ENCODE results near the gene KAT2B. TPM values are rescaled to one million over a fixed set of nuclear protein-coding genes. Genes with fewer than 3 reads are reported as not detected.

Gene KAT2B
- total and polyA plus RNA-seq, 2 of the 13 experiments (the other 11 are each of a cell fraction or from before 2014, with no cell fraction given): 0.97 to 1.7 TPM

DNA sequence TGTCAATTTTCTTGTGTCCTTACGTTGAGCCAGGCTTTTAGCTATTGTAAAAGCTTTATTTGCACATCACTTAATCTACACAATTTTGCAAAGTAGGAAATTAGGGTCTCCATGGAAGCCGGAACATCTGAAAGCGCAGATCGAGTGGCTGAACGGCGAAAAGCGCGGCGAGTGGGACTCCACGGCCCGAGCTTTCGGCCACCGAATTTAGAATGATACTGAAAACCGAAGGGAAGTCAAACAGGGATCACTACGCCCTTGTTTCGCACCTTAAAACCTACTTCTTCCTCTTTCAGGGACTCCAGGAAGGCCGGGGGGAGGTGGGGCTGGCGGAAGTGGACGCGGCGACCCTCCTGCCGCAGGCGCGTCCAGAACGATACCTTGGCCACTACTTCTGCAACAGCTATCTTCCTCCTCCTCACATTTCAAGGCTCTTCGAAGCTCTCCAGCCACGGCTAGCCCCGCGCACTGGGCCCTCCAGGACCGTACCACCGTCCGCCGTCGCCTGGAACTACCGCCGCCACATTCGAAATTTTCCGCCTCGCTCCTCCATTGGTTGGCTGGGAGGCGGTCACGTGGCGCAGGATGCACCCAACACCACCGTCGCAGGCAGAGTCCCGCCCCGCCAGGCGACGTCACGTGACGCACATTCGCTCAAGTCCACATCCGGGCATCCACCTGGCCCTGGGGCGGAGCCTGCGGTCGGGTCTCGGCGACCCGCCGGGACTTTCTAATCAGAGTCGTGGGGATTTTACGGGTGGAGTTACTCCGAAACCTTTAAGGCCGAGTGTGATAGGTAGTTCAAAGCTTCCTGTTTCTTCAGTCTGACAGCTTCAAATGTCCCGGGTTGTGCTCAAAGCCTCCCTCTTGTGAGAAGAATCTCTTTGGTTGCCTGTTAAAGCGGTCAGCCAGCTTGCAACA is 145.7 kb downstream of the KAT2B start, which contains the start of gene SGO1 (continued):
- TF ChIP-seq, protein P1, sequence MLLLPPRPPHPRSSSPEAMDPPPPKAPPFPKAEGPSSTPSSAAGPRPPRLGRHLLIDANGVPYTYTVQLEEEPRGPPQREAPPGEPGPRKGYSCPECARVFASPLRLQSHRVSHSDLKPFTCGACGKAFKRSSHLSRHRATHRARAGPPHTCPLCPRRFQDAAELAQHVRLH (CRISPR knock-in tag; IDR thresholded peaks at IDR 0.05; ENCODE audit: borderline replicate concordance, low read depth): peak; percentile 40; the same call in 1 of the 2 replicates
- no peak for TF ChIP-seq ISL2 (CRISPR knock-in tag; IDR thresholded peaks at IDR 0.05)
- peak; percentile 75 for TF ChIP-seq MYC (CRISPR knock-in tag; IDR thresholded peaks at IDR 0.05; ENCODE audit: borderline replicate concordance)
- TF ChIP-seq KDM2A (CRISPR knock-in tag; IDR thresholded peaks at IDR 0.05; ENCODE audit: borderline replicate concordance, low read depth): peak; percentile 78; the same call in 1 of the 2 replicates
- no peak; the same call in 1 of the 2 replicates for TF ChIP-seq ZSCAN25 (CRISPR knock-in tag; IDR thresholded peaks at IDR 0.05)
- TF ChIP-seq ZNF343 (CRISPR knock-in tag; IDR thresholded peaks at IDR 0.05): peak; percentile 78; the same call in 1 of the 2 replicates
- TF ChIP-seq, protein P2, sequence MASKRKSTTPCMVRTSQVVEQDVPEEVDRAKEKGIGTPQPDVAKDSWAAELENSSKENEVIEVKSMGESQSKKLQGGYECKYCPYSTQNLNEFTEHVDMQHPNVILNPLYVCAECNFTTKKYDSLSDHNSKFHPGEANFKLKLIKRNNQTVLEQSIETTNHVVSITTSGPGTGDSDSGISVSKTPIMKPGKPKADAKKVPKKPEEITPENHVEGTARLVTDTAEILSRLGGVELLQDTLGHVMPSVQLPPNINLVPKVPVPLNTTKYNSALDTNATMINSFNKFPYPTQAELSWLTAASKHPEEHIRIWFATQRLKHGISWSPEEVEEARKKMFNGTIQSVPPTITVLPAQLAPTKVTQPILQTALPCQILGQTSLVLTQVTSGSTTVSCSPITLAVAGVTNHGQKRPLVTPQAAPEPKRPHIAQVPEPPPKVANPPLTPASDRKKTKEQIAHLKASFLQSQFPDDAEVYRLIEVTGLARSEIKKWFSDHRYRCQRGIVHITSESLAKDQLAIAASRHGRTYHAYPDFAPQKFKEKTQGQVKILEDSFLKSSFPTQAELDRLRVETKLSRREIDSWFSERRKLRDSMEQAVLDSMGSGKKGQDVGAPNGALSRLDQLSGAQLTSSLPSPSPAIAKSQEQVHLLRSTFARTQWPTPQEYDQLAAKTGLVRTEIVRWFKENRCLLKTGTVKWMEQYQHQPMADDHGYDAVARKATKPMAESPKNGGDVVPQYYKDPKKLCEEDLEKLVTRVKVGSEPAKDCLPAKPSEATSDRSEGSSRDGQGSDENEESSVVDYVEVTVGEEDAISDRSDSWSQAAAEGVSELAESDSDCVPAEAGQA (IDR thresholded peaks at IDR 0.05; ENCODE audit: low read depth): peak; percentile 32; the same call in 1 of the 2 replicates
- TF ChIP-seq, protein P2 (CRISPR knock-in tag; IDR thresholded peaks at IDR 0.05; ENCODE audit: borderline replicate concordance): no peak
- TF ChIP-seq RFX1 (IDR thresholded peaks at IDR 0.05): no peak
- TF ChIP-seq YY1 (IDR thresholded peaks at IDR 0.05; ENCODE audit: insufficient read depth, insufficient replicate concordance, low read depth, low read length): peak; percentile 49
- TF ChIP-seq YEATS2 (CRISPR knock-in tag; IDR thresholded peaks at IDR 0.05; ENCODE audit: borderline replicate concordance): peak; percentile 97
- TF ChIP-seq TOPORS (CRISPR knock-in tag; IDR thresholded peaks at IDR 0.05): peak; percentile 91; the same call in 1 of the 2 replicates
- peak; percentile 93 for TF ChIP-seq CREB1 (IDR thresholded peaks at IDR 0.05)
- TF ChIP-seq CREB1 (CRISPR knock-in tag; IDR thresholded peaks at IDR 0.05): peak; percentile 78
- TF ChIP-seq, protein P3, sequence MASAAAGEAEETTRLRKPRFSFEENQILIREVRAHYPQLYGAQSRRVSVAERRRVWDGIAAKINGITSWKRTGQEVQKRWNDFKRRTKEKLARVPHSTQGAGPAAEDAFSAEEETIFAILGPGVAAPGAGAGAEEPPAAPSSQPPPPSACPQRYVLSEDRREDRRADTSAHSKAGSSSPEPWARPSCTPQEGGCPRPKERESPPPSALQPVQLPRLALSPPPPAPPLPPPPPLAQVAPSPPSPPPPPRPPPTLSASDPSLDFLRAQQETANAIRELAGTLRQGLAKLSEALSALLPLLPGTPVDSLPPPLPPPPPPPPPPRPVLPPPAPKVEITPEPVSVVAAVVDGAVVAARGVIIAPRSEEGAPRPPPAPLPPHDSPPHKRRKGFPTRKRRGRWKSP (CRISPR knock-in tag; IDR thresholded peaks at IDR 0.05): peak; percentile 50; the same call in 1 of the 2 replicates
- peak; percentile 34 for TF ChIP-seq GABPA (IDR thresholded peaks at IDR 0.05; ENCODE audit: low read depth, low read length)
- peak; percentile 70 for TF ChIP-seq GABPA (CRISPR knock-in tag; IDR thresholded peaks at IDR 0.05; ENCODE audit: low read depth)
- TF ChIP-seq ZNF225 (CRISPR knock-in tag; IDR thresholded peaks at IDR 0.05): 0 out of 2 replicates have a peak, but pooled peaks have one; percentile 19
